Neural progenitor cell (in vitro differentiated cells): ENCODE results near the gene MYOF. TPM values are rescaled to one million over a fixed set of nuclear protein-coding genes. Genes with fewer than 3 reads are reported as not detected.

Experiments used
- DNase-seq: peaks from one replicate; pipeline ENCODE4 v3.0.0-alpha.2; 2016; ENCODE audit warnings: low spot score
- H2AFZ ChIP-seq: fragments of 200-600 bp; sonication (generic); replicated peaks from 2 replicates; pipeline ENCODE4 v1.6.1; 2016; ENCODE audit warnings: antibody characterized with exemption
- H3F3A ChIP-seq: fragments of 200-600 bp; sonication (generic); 2 replicates; pipeline ENCODE4 v1.6.1; 2016; ENCODE audit warnings: antibody characterized with exemption, low read depth
- H3K27ac ChIP-seq: fragments of 200-600 bp; sonication (generic); 2 replicates; pipeline ENCODE4 v1.5.1; 2016; ENCODE audit warnings: mild to moderate bottlenecking
- H3K27me3 ChIP-seq: fragments of 200-600 bp; sonication (generic); 2 replicates; pipeline ENCODE4 v1.6.1; 2016; ENCODE audit warnings: mild to moderate bottlenecking, moderate library complexity
- H3K36me3 ChIP-seq: fragments of 200-600 bp; sonication (generic); 2 replicates; pipeline ENCODE4 v1.5.1; 2016
- H3K4me1 ChIP-seq: fragments of 200-600 bp; sonication (generic); 2 replicates; pipeline ENCODE4 v1.6.1; 2016; ENCODE audit warnings: mixed run types
- H3K4me2 ChIP-seq: fragments of 200-600 bp; sonication (generic); 2 replicates; pipeline ENCODE4 v1.6.1; 2016
- H3K4me3 ChIP-seq: fragments of 200-600 bp; sonication (generic); 2 replicates; pipeline ENCODE4 v1.5.1; 2016
- H3K79me2 ChIP-seq: fragments of 200-600 bp; sonication (generic); 2 replicates; pipeline ENCODE4 v1.6.1; 2016; ENCODE audit warnings: low read depth
- H3K9ac ChIP-seq: fragments of 200-600 bp; sonication (generic); 2 replicates; pipeline ENCODE4 v1.6.1; 2016
- H3K9me3 ChIP-seq: fragments of 200-600 bp; sonication (generic); 2 replicates; pipeline ENCODE4 v1.5.1; 2016; ENCODE audit warnings: low read depth
- H4K20me1 ChIP-seq: fragments of 200-600 bp; sonication (generic); 2 replicates; pipeline ENCODE4 v1.6.1; 2016; ENCODE audit warnings: low read depth
- H3K27ac Mint-ChIP-seq: 3 replicates; pipeline ENCODE4 v1.8.0; 2021; ENCODE audit warnings: mixed read lengths
- H3K27me3 Mint-ChIP-seq: 2 replicates; pipeline ENCODE4 v1.8.0; 2022; ENCODE audit warnings: low read depth, mild to moderate bottlenecking, inconsistent platforms, moderate library complexity, mixed read lengths; ENCODE audit not compliant: insufficient read depth
- H3K36me3 Mint-ChIP-seq: 3 replicates; pipeline ENCODE4 v1.8.0; 2021; ENCODE audit warnings: mixed read lengths
- H3K4me1 Mint-ChIP-seq: 3 replicates; pipeline ENCODE4 v1.8.0; 2021; ENCODE audit warnings: mixed read lengths
- H3K4me3 Mint-ChIP-seq: 3 replicates; pipeline ENCODE4 v1.8.0; 2021; ENCODE audit warnings: mild to moderate bottlenecking, moderate library complexity, mixed read lengths
- H3K9me3 Mint-ChIP-seq: 3 replicates; pipeline ENCODE4 v1.8.0; 2020; ENCODE audit warnings: mixed read lengths
- EZH2 ChIP-seq: fragments of 200-600 bp; sonication (generic); IDR thresholded peaks from 2 replicates; pipeline ENCODE4 v1.6.1; 2017; ENCODE audit warnings: antibody characterized with exemption, mild to moderate bottlenecking, moderate library complexity
- EZH2phosphoT487 ChIP-seq: fragments of 200-600 bp; sonication (generic); IDR thresholded peaks from 2 replicates; pipeline ENCODE4 v1.6.1; 2017; ENCODE audit warnings: antibody characterized with exemption
- total RNA-seq: library from RNA; depleted of rRNA; stranded (reverse); fragments of >200 nt; gene quantifications from 2 replicates; pipeline ENCODE4 v1.2.3, GENCODE V29; 2015; ENCODE audit warnings: low replicate concordance
- TF ChIP-seq, protein P1 (sequence below): fragments of 200-600 bp; sonication (generic); IDR thresholded peaks from 2 replicates; pipeline ENCODE4 v1.5.1; 2017; ENCODE audit warnings: antibody characterized with exemption, mild to moderate bottlenecking

MYOF gene
- total RNA-seq, 1 donor from 2014 or later = 1.6 TPM

DNA sequence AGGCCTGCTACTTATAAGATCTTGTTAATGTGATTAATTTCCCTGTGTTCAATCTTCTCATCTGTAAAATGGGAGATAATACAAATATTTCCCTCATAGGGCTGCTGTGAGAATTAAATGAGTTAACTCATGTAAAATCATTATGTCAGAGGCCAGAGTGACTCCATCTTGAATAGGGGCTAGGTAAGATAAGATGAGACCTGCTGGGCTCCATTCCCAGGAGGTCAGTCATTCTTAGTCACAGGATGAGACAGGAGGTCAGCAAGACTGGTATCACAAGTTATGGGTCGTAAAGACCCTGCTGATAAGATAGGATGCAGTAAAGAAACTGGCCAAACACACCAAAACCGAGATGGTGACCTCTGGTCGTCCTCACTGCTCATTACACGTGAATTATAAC, 207.7 kb downstream of the MYOF start:
- Histone ChIP-seq H3K27me3 (no peaks in the 10 kb centered on the region), H3K4me1 (peaks cover 12% of the 10 kb centered on the region), H3K9ac (no peak overlapping the region), H3K9me3 (peaks cover 1% of the 10 kb centered on the region), H4K20me1 (no peaks in the 10 kb centered on the region), H2AFZ (no peak overlapping the region), H3K4me2 (no peak overlapping the region), H3K4me3 (no peak overlapping the region), H3K36me3 (no peaks in the 10 kb centered on the region), H3K27ac (no peak overlapping the region), H3K79me2 (no peaks in the 10 kb centered on the region), H3F3A (peaks cover 21% of the 10 kb centered on the region)
- Mint-ChIP-seq H3K27ac (no peak overlapping the region), H3K4me1 (peaks cover 9% of the 10 kb centered on the region), H3K4me3 (no peak overlapping the region), H3K27me3 (peaks cover 4% of the 10 kb centered on the region), H3K9me3 (peaks cover 6% of the 10 kb centered on the region), H3K36me3 (no peaks in the 10 kb centered on the region)
- DNase-seq = no peak
- TF ChIP-seq EZH2phosphoT487 = no peak
- no peak for TF ChIP-seq EZH2
- TF ChIP-seq, protein P1, sequence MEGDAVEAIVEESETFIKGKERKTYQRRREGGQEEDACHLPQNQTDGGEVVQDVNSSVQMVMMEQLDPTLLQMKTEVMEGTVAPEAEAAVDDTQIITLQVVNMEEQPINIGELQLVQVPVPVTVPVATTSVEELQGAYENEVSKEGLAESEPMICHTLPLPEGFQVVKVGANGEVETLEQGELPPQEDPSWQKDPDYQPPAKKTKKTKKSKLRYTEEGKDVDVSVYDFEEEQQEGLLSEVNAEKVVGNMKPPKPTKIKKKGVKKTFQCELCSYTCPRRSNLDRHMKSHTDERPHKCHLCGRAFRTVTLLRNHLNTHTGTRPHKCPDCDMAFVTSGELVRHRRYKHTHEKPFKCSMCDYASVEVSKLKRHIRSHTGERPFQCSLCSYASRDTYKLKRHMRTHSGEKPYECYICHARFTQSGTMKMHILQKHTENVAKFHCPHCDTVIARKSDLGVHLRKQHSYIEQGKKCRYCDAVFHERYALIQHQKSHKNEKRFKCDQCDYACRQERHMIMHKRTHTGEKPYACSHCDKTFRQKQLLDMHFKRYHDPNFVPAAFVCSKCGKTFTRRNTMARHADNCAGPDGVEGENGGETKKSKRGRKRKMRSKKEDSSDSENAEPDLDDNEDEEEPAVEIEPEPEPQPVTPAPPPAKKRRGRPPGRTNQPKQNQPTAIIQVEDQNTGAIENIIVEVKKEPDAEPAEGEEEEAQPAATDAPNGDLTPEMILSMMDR = no peak

DNA sequence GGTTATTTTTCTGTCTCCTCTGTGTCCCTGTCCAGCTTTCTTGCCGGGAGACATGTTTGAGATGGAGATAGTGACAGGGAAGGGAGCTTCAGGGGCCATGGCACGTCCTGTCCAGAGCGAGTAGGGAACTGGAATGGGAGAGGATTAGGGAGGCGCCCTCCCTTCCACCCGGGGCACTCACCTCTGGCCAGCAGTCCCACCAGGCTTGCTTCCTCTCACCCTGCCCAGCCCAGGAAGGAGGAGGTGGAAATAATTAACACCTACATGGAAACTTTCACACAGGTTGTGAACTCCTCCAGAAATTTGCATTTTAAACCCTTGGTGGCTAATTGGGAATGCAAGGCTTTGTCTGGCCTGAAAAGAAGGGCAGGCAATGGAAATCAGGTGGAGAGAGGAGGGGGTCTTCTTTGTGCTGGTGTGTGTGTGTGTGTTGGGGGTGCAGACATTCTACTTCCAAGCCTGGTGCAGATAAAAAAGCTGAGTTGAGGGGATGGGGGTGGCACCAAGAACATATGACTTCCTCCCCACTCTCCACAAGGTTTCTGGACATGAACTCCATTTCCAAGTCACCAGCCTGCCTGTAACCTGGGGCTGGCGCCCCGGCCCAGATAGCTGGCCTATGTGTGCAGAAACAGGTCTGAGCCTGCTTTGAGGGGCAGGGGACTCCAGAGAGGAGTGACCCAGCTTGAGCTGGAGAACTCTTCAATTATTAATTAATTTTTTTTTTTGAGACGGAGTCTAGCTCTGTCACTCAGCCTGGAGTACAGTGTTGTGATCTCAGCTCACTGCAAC, 209.1 kb downstream of the MYOF start:
- Histone ChIP-seq H4K20me1 (no peaks in the 10 kb centered on the region), H3K4me1 (peaks cover 12% of the 10 kb centered on the region), H3K79me2 (no peaks in the 10 kb centered on the region), H3K9ac (no peak overlapping the region), H3K4me2 (peak overlapping the region; percentile 66), H3K4me3 (peak overlapping the region; percentile 8), H3K27me3 (no peaks in the 10 kb centered on the region), H3K27ac (peak overlapping the region; percentile 13), H3F3A (peaks cover 16% of the 10 kb centered on the region), H3K9me3 (peaks cover 7% of the 10 kb centered on the region), H2AFZ (no peak overlapping the region), H3K36me3 (no peaks in the 10 kb centered on the region)
- peaks cover 9% of the 10 kb centered on the region for H3K4me1 Mint-ChIP-seq
- no peaks in the 10 kb centered on the region for H3K36me3 Mint-ChIP-seq
- peaks cover 5% of the 10 kb centered on the region for H3K27me3 Mint-ChIP-seq
- H3K4me3 Mint-ChIP-seq = no peak overlapping the region
- H3K9me3 Mint-ChIP-seq = peaks cover 10% of the 10 kb centered on the region
- no peak for TF ChIP-seq EZH2
- TF ChIP-seq, protein P1 = no peak
- TF ChIP-seq EZH2phosphoT487 = no peak
- peak overlapping the region; percentile 57 for H3K27ac Mint-ChIP-seq
- peak; percentile 67 for DNase-seq

DNA sequence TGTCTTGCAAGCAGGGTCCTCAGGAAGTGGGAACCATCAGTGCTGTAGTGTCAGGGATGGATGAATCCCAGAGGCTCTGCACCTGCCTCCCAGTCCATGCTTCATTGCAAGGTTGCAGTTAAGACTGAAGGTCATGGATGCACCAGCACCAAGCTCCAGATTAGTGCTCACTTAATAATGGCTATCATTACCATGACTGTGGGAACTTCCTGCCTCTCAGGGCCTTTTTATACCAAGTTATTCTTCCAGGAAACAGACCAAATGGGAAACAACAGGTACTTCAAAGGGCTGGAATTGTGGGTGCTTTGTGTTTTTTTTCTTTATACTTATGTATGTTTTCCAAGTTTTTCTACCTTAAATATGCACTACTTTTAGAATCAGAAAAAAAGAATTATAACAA, 210.8 kb downstream of the MYOF start:
- Histone ChIP-seq H3K79me2 (no peaks in the 10 kb centered on the region), H3F3A (peaks cover 16% of the 10 kb centered on the region), H3K27me3 (no peaks in the 10 kb centered on the region), H3K36me3 (no peaks in the 10 kb centered on the region), H3K9ac (no peak overlapping the region), H2AFZ (no peak overlapping the region), H3K4me2 (no peak overlapping the region), H3K4me1 (peaks cover 12% of the 10 kb centered on the region), H3K4me3 (no peak overlapping the region), H3K27ac (no peak overlapping the region), H3K9me3 (peaks cover 7% of the 10 kb centered on the region), H4K20me1 (no peaks in the 10 kb centered on the region)
- no peak overlapping the region for H3K27ac Mint-ChIP-seq
- no peaks in the 10 kb centered on the region for H3K36me3 Mint-ChIP-seq
- peaks cover 9% of the 10 kb centered on the region for H3K9me3 Mint-ChIP-seq
- no peak overlapping the region for H3K4me3 Mint-ChIP-seq
- TF ChIP-seq EZH2phosphoT487 (no peak), EZH2 (no peak)
- TF ChIP-seq, protein P1 = no peak
- no peak for DNase-seq
- H3K27me3 Mint-ChIP-seq = peaks cover 4% of the 10 kb centered on the region
- peaks cover 9% of the 10 kb centered on the region for H3K4me1 Mint-ChIP-seq
